ENCODE data around the gene CLDND1. TPM values are rescaled to one million over a fixed set of nuclear protein-coding genes. Genes with fewer than 3 reads are reported as not detected.
"Not testable (repeated sequence)": the region's sequence is repeated elsewhere in the genome, so short reads cannot be mapped to it uniquely, and the experiment has no call there.

CLDND1 gene
- total RNA-seq, 1 donor from 2014 or later = 124 TPM

- Histone ChIP-seq H3K36me3 (ENCODE audit: control insufficient read depth, insufficient read depth, low read length) (no peaks in the 10 kb centered on the region), H3K27me3 (ENCODE audit: control insufficient read depth, insufficient read depth, low read length) (no peaks in the 10 kb centered on the region), H3K4me3 (ENCODE audit: low read depth, low read length) (no peak overlapping the region)
- TF ChIP-seq CTCF (IDR thresholded peaks at IDR 0.05; ENCODE audit: insufficient read depth, low read length, poor library complexity, severe bottlenecking) = no peak
- DNase-seq (ENCODE audit: low read depth) = no peak
Measured at GRCh38 chr3:98564282-98565005, 41.7 kb upstream of the CLDND1 start.

DNA sequence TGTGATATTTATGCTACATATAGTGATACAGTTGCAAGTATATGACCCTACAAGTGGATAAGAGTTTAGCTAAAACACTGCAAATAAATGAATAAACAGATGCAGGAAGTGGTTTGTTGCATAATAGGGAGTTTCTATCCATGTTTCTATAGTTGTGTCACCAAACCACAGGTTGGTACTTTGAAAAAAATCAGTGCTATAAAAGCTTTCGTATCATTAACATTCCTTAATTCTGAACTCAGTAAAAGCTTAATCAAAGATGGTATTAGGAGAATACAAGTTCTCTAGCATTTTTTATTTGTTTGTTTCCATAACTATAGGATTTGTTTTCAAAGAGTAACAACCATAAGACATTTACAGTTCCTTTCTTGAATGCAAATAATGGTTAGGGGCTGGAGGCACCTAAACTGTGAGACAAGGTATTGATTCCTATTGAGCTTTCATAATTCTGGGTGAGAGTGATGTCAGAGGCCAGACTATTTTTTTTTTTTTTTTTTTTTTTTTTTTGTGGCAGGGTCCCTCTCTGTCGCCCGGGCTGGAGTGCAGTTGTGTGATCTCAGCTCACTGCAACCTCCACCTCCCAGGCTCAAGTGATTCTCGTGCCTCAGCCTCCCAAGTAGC, 41.1 kb upstream of the CLDND1 start:
- no peaks in the 10 kb centered on the region for H3K27me3 ChIP-seq (ENCODE audit: control insufficient read depth, insufficient read depth, low read length)
- TF ChIP-seq CTCF (IDR thresholded peaks at IDR 0.05; ENCODE audit: insufficient read depth, low read length, poor library complexity, severe bottlenecking) = no peak
- no peak overlapping the region for H3K4me3 ChIP-seq (ENCODE audit: low read depth, low read length)
- no peaks in the 10 kb centered on the region for H3K36me3 ChIP-seq (ENCODE audit: control insufficient read depth, insufficient read depth, low read length)
- peak; percentile 59 for DNase-seq (ENCODE audit: low read depth)

DNA sequence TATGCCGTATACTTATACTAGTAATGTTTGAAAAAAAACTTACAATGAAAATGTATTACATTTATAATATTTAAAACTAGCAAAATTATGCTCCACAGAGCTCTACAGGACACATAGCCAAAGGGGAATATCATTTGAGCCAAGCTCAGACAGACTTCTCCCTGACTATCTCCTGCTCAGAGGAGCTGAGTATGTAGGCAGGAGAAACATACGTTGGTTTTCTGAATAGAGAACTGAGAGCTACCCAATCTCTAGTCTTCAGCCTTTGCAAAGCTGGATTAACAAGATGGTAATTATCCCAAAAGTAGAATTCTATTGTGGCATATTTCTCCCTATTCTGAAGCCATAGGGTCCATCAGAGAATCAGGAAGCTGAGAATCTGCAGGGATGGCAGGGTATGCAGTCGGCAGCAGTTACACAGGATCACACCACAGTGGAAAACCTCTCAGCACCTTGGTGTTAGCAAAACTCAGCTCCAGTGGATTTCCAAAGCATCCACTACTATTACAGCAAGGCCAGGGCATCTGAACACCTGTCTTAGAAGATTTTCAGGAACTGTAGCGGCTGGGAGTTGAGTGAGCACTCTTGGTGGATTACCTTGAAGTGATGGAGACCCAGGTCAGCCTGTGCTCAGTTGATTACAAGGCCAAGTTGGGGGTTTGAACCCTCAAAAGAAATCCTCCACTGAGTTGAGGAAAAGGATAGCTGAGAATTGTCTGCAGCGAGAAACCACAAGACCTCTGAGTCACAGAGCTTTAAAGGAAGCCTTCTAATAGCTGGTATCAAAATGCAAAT, 39.2 kb upstream of the CLDND1 start:
- TF ChIP-seq CTCF (IDR thresholded peaks at IDR 0.05; ENCODE audit: insufficient read depth, low read length, poor library complexity, severe bottlenecking) = no peak
- no peaks in the 10 kb centered on the region for H3K36me3 ChIP-seq (ENCODE audit: control insufficient read depth, insufficient read depth, low read length)
- no peak overlapping the region for H3K4me3 ChIP-seq (ENCODE audit: low read depth, low read length)
- H3K27me3 ChIP-seq (ENCODE audit: control insufficient read depth, insufficient read depth, low read length) = no peaks in the 10 kb centered on the region
- DNase-seq (ENCODE audit: low read depth) = peak; percentile 14

DNA sequence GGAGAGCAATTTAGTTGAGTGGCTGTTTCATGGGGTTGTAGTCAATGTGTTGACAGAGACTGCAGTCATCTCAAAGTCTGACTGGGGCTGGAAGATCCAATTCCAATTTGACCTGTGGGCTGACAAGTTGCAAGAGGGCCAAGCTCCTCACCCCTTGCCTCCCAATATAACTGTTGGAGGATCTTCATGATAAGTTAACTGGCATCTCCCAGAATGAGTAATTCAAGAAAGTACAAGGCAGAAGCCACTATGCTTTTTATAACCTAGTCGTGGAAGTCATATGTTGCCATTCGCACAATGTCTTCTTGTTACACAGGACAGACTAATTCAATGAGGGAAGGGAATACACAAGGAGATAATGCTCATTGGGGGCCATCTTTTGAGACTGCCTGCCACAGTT, 38.2 kb upstream of the CLDND1 start:
- no peak for TF ChIP-seq CTCF (IDR thresholded peaks at IDR 0.05; ENCODE audit: insufficient read depth, low read length, poor library complexity, severe bottlenecking)
- DNase-seq (ENCODE audit: low read depth) = no peak
- no peak overlapping the region for H3K4me3 ChIP-seq (ENCODE audit: low read depth, low read length)

DNA sequence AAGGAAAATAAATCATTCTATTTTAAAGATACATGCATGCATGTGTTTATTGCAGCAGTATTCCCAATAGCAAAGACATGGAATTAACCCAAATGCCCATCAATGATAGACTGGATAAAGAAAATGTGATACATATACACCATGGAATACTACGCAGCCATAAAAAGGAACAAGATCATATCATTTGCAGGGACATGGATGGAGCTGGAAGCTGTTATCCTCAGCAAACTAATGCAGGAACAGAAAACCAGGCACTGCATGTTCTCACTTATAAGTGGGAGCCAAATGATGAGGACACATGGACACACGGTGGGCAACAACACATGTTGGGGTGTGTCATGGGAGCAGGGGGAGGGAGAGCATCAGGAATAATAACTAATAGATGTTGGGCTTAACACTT, 37.1 kb upstream of the CLDND1 start:
- H3K36me3 ChIP-seq (ENCODE audit: control insufficient read depth, insufficient read depth, low read length); H3K27me3 ChIP-seq (ENCODE audit: control insufficient read depth, insufficient read depth, low read length); H3K4me3 ChIP-seq (ENCODE audit: low read depth, low read length); DNase-seq (ENCODE audit: low read depth): not testable (repeated sequence)

More for the DNA sequence above, 38.2 kb upstream of the CLDND1 start:
- Histone ChIP-seq H3K27me3 (ENCODE audit: control insufficient read depth, insufficient read depth, low read length) (no peaks in the 10 kb centered on the region), H3K36me3 (ENCODE audit: control insufficient read depth, insufficient read depth, low read length) (no peaks in the 10 kb centered on the region)

GRCh38 chr3:98558100-98558827, 35.6 kb upstream of the CLDND1 start:
- no peak for DNase-seq (ENCODE audit: low read depth)
- no peaks in the 10 kb centered on the region for H3K27me3 ChIP-seq (ENCODE audit: control insufficient read depth, insufficient read depth, low read length)
- H3K4me3 ChIP-seq (ENCODE audit: low read depth, low read length) = no peak overlapping the region
- no peak for TF ChIP-seq CTCF (IDR thresholded peaks at IDR 0.05; ENCODE audit: insufficient read depth, low read length, poor library complexity, severe bottlenecking)
- no peaks in the 10 kb centered on the region for H3K36me3 ChIP-seq (ENCODE audit: control insufficient read depth, insufficient read depth, low read length)

Measured in kidney epithelial cell (primary cell).